ENCODE measurements around the gene OFD1.
A peak's percentile ranks its signal among the peaks of the same experiment; 100 is the strongest.
"Not testable (repeated sequence)": the region's sequence is repeated elsewhere in the genome, so short reads cannot be mapped to it uniquely, and the experiment has no call there.

The OFD1 gene

DNA sequence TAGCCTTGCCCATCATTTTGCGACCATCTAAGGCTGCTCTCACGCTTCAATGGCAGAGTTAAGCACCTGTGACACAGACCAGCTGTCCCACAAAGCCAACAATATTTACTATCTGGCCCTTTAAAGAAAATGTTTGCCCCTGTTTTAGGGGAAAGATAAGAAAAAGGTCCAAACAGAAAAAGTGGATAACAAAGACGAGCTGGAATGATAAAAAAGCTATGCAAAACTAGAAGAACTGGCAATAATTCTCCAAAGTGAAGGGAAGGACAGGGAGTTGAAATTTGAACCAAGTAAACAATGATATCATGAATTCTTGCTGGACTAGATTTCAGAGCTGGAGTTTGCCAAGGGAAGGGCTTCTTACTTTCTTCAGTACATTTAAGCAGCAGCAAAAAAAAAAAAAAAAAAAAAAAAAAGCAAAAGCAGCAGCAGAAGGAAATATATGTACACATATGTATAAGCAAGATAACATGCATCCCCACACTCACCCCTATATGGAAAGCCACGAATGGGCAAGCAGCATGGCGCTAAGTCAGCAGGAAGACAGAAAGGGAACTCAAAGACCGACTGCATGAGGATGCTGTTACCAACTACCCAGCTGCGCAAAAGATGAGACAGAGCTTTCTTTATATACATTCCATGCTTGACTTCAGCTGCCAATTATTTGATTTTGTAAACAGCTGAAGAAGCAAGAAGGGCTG is 12.6 kb upstream of the OFD1 start:
- Histone ChIP-seq H4K20me1 (ENCODE audit: insufficient read depth) (no peaks in the 10 kb centered on the region), H3K27me3 (ENCODE audit: insufficient read depth, low read depth) (no peaks in the 10 kb centered on the region), H3K9ac (no peak overlapping the region), H3K79me2 (ENCODE audit: insufficient read depth, low read depth) (peaks cover 10% of the 10 kb centered on the region; the same call in 1 of the 2 replicates), H2AFZ (ENCODE audit: low read depth) (no peak overlapping the region), H3K4me2 (no peak overlapping the region), H3K36me3 (ENCODE audit: insufficient read depth) (no peaks in the 10 kb centered on the region), H3K27ac (no peak overlapping the region), H3K4me3 (IDR thresholded peaks at IDR 0.05; ENCODE audit: insufficient read depth, low read depth, low read length) (no peak overlapping the region), H3K4me1 (ENCODE audit: low read depth, poor library complexity, severe bottlenecking) (peaks cover 6% of the 10 kb centered on the region)
- TF ChIP-seq, protein P1, sequence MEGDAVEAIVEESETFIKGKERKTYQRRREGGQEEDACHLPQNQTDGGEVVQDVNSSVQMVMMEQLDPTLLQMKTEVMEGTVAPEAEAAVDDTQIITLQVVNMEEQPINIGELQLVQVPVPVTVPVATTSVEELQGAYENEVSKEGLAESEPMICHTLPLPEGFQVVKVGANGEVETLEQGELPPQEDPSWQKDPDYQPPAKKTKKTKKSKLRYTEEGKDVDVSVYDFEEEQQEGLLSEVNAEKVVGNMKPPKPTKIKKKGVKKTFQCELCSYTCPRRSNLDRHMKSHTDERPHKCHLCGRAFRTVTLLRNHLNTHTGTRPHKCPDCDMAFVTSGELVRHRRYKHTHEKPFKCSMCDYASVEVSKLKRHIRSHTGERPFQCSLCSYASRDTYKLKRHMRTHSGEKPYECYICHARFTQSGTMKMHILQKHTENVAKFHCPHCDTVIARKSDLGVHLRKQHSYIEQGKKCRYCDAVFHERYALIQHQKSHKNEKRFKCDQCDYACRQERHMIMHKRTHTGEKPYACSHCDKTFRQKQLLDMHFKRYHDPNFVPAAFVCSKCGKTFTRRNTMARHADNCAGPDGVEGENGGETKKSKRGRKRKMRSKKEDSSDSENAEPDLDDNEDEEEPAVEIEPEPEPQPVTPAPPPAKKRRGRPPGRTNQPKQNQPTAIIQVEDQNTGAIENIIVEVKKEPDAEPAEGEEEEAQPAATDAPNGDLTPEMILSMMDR (conservative IDR thresholded peaks at IDR 0.05; ENCODE audit: low read depth, low read length), result no peak

DNA sequence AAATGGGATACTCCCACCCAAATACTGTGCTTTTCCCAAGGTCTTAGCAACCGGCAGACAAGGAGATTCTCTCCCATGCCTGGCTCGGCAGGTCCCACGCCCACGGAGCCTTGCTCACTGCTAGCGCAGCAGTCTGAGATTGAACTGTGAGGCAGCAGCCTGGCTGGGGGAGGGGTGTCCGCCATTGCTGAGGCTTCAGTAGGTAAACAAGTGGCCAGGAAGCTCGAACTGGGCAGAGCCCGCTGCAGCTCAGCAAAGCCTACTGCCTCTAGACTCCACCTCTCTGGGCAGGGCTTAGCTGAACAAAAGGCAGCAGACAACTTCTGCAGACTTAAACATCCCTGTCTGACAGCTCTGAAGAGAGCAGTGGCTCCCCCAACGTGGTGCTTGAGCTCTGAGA is 9.7 kb upstream of the OFD1 start:
- not testable (repeated sequence) for H3K9ac ChIP-seq; H3K4me2 ChIP-seq; H3K4me1 ChIP-seq (ENCODE audit: low read depth, poor library complexity, severe bottlenecking); H3K27me3 ChIP-seq (ENCODE audit: insufficient read depth, low read depth); H2AFZ ChIP-seq (ENCODE audit: low read depth); H3K27ac ChIP-seq; H3K4me3 ChIP-seq (IDR thresholded peaks at IDR 0.05; ENCODE audit: insufficient read depth, low read depth, low read length); H3K36me3 ChIP-seq (ENCODE audit: insufficient read depth); H4K20me1 ChIP-seq (ENCODE audit: insufficient read depth)
- peaks cover 25% of the 10 kb centered on the region; the same call in 1 of the 2 replicates for H3K79me2 ChIP-seq (ENCODE audit: insufficient read depth, low read depth)

DNA sequence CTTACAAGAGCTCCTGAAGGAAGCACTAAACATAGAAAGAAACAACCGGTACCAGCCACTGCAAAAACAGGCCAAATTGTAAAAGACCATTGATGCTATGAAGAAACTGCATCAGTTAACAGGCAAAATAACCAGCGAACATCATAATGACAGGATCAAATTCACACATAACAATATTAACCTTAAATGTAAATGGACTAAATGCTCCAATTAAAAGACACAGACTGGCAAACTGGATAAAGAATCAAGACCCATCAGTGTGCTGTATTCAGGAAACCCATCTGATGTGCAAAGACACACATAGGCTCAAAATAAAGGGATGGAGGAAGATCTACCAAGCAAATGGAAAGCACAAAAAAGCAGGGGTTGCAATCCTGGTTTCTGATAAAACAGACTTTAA is 8.0 kb upstream of the OFD1 start:
- H3K27me3 ChIP-seq (ENCODE audit: insufficient read depth, low read depth); H3K9ac ChIP-seq; H3K4me3 ChIP-seq (IDR thresholded peaks at IDR 0.05; ENCODE audit: insufficient read depth, low read depth, low read length); H3K27ac ChIP-seq; H2AFZ ChIP-seq (ENCODE audit: low read depth); H3K36me3 ChIP-seq (ENCODE audit: insufficient read depth); H3K4me1 ChIP-seq (ENCODE audit: low read depth, poor library complexity, severe bottlenecking); H4K20me1 ChIP-seq (ENCODE audit: insufficient read depth); H3K4me2 ChIP-seq: not testable (repeated sequence)
- H3K79me2 ChIP-seq (ENCODE audit: insufficient read depth, low read depth), result peaks cover 26% of the 10 kb centered on the region; the same call in 1 of the 2 replicates

DNA sequence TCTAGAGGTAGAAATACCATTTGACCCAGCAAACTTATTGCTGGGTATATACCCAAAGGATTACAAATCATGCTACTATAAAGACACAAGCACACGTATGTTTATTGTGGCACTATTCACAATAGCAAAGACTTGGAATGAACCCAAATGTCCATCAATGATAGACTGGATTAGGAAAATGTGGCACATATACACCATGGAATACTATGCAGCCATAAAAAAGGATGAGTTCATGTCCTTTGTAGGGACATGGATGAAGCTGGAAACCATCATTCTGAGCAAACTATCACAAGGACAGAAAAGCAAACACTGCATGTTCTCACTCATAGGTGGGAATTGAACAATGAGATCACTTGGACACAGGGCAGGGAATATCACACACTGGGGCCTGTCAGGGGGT is 4.0 kb upstream of the OFD1 start:
- not testable (repeated sequence) for H3K27me3 ChIP-seq (ENCODE audit: insufficient read depth, low read depth); H3K9ac ChIP-seq; H2AFZ ChIP-seq (ENCODE audit: low read depth); H3K4me3 ChIP-seq (IDR thresholded peaks at IDR 0.05; ENCODE audit: insufficient read depth, low read depth, low read length); H3K4me2 ChIP-seq; H3K36me3 ChIP-seq (ENCODE audit: insufficient read depth); H3K27ac ChIP-seq; H4K20me1 ChIP-seq (ENCODE audit: insufficient read depth)
- Histone ChIP-seq H3K79me2 (ENCODE audit: insufficient read depth, low read depth) (peaks cover 53% of the 10 kb centered on the region; the same call in 1 of the 2 replicates), H3K4me1 (ENCODE audit: low read depth, poor library complexity, severe bottlenecking) (peaks cover 19% of the 10 kb centered on the region)

DNA sequence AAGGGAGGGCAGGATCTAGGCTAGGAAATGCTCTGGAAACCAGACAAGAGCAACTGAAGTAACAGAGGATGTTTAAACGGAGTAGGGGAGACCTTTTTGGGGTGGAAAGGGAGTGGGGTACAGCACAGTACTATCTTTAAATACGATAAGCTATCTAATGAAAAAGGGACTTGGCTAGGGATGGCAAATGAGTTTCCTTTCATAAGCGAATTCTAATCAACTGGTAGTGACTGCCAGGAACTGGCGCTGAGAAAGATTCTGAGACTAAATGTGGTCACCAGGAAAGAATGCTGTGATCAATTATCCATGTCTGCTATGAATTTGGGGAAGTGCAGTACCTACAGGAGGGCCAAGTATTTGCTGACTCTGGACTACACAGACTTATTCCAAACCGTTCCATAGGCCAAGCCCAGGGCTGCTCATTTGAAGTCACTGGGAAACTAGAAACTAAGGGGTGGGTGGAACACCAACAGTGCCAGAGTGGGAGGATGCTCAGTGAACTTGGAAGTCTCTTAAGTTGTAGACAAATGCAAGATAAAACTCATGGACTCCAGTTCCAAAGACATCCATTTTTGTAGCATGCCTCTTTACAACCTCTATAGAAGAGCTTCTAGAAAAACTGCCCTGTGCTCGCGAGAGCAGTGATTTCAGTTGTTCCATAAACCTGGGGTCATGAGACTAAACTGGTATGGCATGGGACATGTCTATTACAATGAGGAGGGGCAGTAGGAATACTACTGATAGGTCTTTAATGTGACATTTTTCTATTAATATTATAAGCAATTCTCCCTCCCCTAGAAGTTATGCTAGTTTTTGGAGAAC is 2.1 kb upstream of the OFD1 start:
- Histone ChIP-seq H3K4me2 (peak overlapping the region; percentile 78; the same call in 1 of the 2 replicates), H3K36me3 (ENCODE audit: insufficient read depth) (no peaks in the 10 kb centered on the region), H3K27me3 (ENCODE audit: insufficient read depth, low read depth) (no peaks in the 10 kb centered on the region), H3K9ac (no peak overlapping the region), H4K20me1 (ENCODE audit: insufficient read depth) (no peaks in the 10 kb centered on the region), H3K4me3 (IDR thresholded peaks at IDR 0.05; ENCODE audit: insufficient read depth, low read depth, low read length) (no peak overlapping the region), H3K4me1 (ENCODE audit: low read depth, poor library complexity, severe bottlenecking) (peaks cover 38% of the 10 kb centered on the region), H3K79me2 (ENCODE audit: insufficient read depth, low read depth) (peaks cover 47% of the 10 kb centered on the region; the same call in 1 of the 2 replicates), H2AFZ (ENCODE audit: low read depth) (no peak overlapping the region), H3K27ac (no peak overlapping the region)
- TF ChIP-seq, protein P1 (conservative IDR thresholded peaks at IDR 0.05; ENCODE audit: low read depth, low read length), result no peak

All from KMS-11 (cell line).